Large intestine (tissue), 3 donors: ENCODE data around the gene PRSS33. TPM values are rescaled to one million over a fixed set of nuclear protein-coding genes. Genes with fewer than 3 reads are reported as not detected.

Experiments
- DNase-seq, 2 donors: peaks; one replicate each; pipeline versions ENCODE4 v3.0.0 to v3.0.0-alpha.2; 2013
- H3K27ac ChIP-seq: one replicate; pipeline ENCODE4 v1.5.1; 2013; ENCODE audit warnings: low read length
- H3K27me3 ChIP-seq: 2 replicates; pipeline ENCODE4 v1.6.1; 2013; ENCODE audit warnings: low read length; ENCODE audit not compliant: control insufficient read depth, insufficient read depth
- H3K36me3 ChIP-seq: 2 replicates; pipeline ENCODE4 v1.6.1; 2013; ENCODE audit warnings: low read length; ENCODE audit not compliant: control insufficient read depth, insufficient read depth
- H3K4me1 ChIP-seq: one replicate; pipeline ENCODE4 v1.6.1; 2013; ENCODE audit warnings: low read length; ENCODE audit not compliant: control insufficient read depth, insufficient read depth
- H3K4me3 ChIP-seq: one replicate; pipeline ENCODE4 v1.5.1; 2013; ENCODE audit warnings: low read length
- H3K9me3 ChIP-seq: one replicate; pipeline ENCODE4 v1.6.1; 2013; ENCODE audit warnings: mild to moderate bottlenecking, low read depth, low read length, moderate library complexity; ENCODE audit not compliant: control insufficient read depth
- WGBS: methylation state at CpG from one replicate; pipeline ENCODE4 v1.1.5; 2013; ENCODE audit warnings: low lambda C conversion rate; ENCODE audit not compliant: insufficient coverage; 5-methylcytosine and 5-hydroxymethylcytosine counted together
- polyA plus RNA-seq: library from polyadenylated mRNA; unstranded; fragments of 120-200 nt; gene quantifications from one replicate; pipeline ENCODE4 v1.2.1, GENCODE V29; 2013

Gene PRSS33
- polyA plus RNA-seq, 1 donor = 0.13 TPM

DNA sequence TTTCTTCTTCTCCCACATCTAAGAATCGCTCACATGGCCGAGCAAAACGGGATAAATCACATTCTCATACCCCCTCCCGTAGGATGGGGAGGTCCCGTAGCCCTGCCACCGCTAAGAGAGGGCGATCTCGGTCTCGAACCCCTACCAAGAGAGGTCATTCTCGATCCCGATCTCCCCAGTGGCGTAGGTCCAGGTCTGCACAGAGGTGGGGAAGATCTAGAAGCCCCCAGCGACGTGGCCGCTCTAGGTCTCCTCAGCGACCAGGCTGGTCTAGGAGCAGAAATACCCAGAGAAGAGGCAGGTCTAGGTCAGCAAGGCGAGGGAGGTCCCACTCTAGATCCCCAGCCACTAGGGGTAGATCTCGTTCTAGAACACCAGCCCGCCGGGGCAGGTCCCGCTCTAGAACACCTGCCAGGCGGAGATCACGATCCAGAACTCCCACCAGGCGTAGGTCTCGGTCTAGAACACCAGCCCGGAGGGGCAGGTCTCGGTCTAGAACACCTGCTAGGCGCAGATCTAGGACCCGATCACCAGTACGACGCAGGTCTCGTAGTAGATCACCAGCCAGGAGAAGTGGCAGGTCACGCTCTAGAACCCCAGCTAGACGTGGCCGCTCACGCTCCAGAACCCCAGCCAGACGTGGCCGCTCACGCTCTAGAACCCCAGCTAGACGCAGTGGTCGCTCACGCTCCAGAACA, 25.3 kb downstream of the PRSS33 start:
- H3K36me3 ChIP-seq = peaks cover 100% of the 10 kb centered on the region
- no peaks in the 10 kb centered on the region for H3K4me1 ChIP-seq
- no peak for DNase-seq
- no CpG with 5 or more reads among the region's 42 CpGs for WGBS
- no peaks in the 10 kb centered on the region for H3K27me3 ChIP-seq
- H3K4me3 ChIP-seq = no peak overlapping the region
- H3K27ac ChIP-seq = no peak overlapping the region
- H3K9me3 ChIP-seq = peaks cover 26% of the 10 kb centered on the region

- WGBS = no CpG with 5 or more reads among the region's 10 CpGs
- no peak for DNase-seq
- peaks cover 26% of the 10 kb centered on the region for H3K9me3 ChIP-seq
- H3K36me3 ChIP-seq = peaks cover 100% of the 10 kb centered on the region
- H3K4me3 ChIP-seq = no peak overlapping the region
- no peak overlapping the region for H3K27ac ChIP-seq
- H3K27me3 ChIP-seq = no peaks in the 10 kb centered on the region
- no peaks in the 10 kb centered on the region for H3K4me1 ChIP-seq
Measured at GRCh38 chr16:2761472-2761871, 25.9 kb downstream of the PRSS33 start.

DNA sequence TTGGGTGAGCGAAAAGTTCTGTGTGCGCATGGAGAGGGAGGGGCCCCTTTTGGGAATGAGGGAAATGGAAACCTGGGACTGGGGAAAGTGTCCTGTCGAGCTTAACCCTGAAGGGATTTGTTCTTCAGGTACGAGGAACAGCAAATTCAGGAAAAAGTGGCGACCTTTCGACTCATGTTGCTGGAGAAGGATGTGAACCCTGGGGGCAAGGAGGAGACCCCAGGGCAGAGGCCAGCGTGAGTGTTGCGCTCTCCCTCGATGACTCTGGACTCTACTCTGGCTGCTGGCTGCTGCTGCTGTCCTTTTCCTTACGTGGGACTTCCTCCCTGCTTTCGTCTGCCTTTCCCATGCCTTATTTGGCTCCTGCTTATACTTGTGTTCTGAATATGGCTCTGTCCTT, 30.0 kb downstream of the PRSS33 start:
- Histone ChIP-seq H3K4me1 (peaks cover 10% of the 10 kb centered on the region), H3K9me3 (peaks cover 10% of the 10 kb centered on the region), H3K27me3 (no peaks in the 10 kb centered on the region), H3K27ac (no peak overlapping the region), H3K4me3 (no peak overlapping the region), H3K36me3 (peaks cover 60% of the 10 kb centered on the region)
- no peak for DNase-seq
- WGBS = 100% methylated on average over 1 of the region's 11 CpGs

DNA sequence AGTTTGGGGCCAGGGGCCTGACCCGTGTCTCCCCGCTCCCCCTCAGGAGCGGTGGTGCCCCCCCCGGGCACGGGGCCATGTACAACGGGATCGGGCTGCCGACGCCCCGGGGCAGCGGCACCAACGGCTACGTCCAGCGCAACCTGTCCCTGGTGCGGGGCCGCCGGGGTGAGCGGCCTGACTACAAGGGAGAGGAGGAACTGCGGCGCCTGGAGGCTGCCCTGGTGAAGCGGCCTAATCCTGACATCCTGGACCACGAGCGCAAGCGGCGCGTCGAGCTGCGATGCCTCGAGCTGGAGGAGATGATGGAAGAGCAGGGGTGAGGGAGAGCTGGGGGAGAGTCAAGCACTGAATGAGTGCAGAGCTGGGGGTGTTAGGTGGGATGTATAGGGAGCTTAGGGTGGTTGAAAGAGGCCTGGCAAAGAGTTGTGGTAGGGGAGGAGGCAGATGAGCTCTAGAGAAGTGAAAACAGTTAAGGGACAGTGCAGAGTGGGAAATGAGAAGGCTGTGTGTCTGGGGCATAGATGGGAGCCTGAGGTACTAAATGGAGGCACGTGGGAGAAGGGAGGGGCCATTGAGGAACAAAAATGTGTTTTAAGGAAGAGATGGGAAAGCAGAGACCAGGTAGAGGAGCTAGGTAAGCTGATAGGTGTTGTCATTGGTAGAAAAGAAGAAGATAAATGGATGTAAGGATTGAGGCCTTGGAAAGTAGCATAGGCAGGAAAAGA, 30.9 kb downstream of the PRSS33 start:
- H3K27me3 ChIP-seq = no peaks in the 10 kb centered on the region
- no peak overlapping the region for H3K4me3 ChIP-seq
- DNase-seq = no peak
- H3K4me1 ChIP-seq = peaks cover 16% of the 10 kb centered on the region
- peaks cover 8% of the 10 kb centered on the region for H3K9me3 ChIP-seq
- H3K27ac ChIP-seq = no peak overlapping the region
- 84% methylated on average over 5 of the region's 30 CpGs for WGBS
- peaks cover 52% of the 10 kb centered on the region for H3K36me3 ChIP-seq

- H3K27ac ChIP-seq = no peak overlapping the region
- no peaks in the 10 kb centered on the region for H3K27me3 ChIP-seq
- 52% methylated on average over 3 of the region's 3 CpGs for WGBS
- DNase-seq = no peak
- peaks cover 12% of the 10 kb centered on the region for H3K9me3 ChIP-seq
- H3K4me1 ChIP-seq = peaks cover 18% of the 10 kb centered on the region
- peaks cover 39% of the 10 kb centered on the region for H3K36me3 ChIP-seq
- H3K4me3 ChIP-seq = peak overlapping the region; percentile 74
Measured at GRCh38 chr16:2755158-2755557, 32.2 kb downstream of the PRSS33 start.

- peak overlapping the region; percentile 89 for H3K27ac ChIP-seq
- 7% methylated on average over 6 of the region's 7 CpGs for WGBS
- H3K36me3 ChIP-seq = peaks cover 24% of the 10 kb centered on the region
- peak overlapping the region; percentile 74 for H3K4me3 ChIP-seq
- peaks cover 18% of the 10 kb centered on the region for H3K4me1 ChIP-seq
- H3K27me3 ChIP-seq = no peaks in the 10 kb centered on the region
- H3K9me3 ChIP-seq = peaks cover 12% of the 10 kb centered on the region
- DNase-seq = peak in 1 of 2 donors; percentile 29
Measured at GRCh38 chr16:2753733-2754020, 33.7 kb downstream of the PRSS33 start.

- peak in 1 of 2 donors; percentile 82 for DNase-seq
- peaks cover 18% of the 10 kb centered on the region for H3K4me1 ChIP-seq
- peaks cover 18% of the 10 kb centered on the region for H3K36me3 ChIP-seq
- peaks cover 12% of the 10 kb centered on the region for H3K9me3 ChIP-seq
- 0% methylated on average over 5 of the region's 82 CpGs for WGBS
- H3K27ac ChIP-seq = peak overlapping the region; percentile 89
- H3K4me3 ChIP-seq = peak overlapping the region; percentile 74
- H3K27me3 ChIP-seq = no peaks in the 10 kb centered on the region
Measured at GRCh38 chr16:2752850-2753732, 34.3 kb downstream of the PRSS33 start.

- no peaks in the 10 kb centered on the region for H3K27me3 ChIP-seq
- H3K27ac ChIP-seq = peak within 1 kb of the TSS; percentile 89
- H3K4me3 ChIP-seq = peak within 1 kb of the TSS; percentile 74
- no CpG with 5 or more reads among the region's 99 CpGs for WGBS
- peaks cover 18% of the 10 kb centered on the region for H3K4me1 ChIP-seq
- peak; percentile 96 to 99 for DNase-seq
- H3K9me3 ChIP-seq = peaks cover 12% of the 10 kb centered on the region
- peaks cover 10% of the 10 kb centered on the region for H3K36me3 ChIP-seq
Measured at GRCh38 chr16:2752035-2752849, 35.1 kb downstream of the PRSS33 start, which contains the start of gene SRRM2. Gene SRRM2 (plus strand): TSS chr16:2752638. CDS start chr16:2756365, 3,727 bp downstream.

GRCh38 chr16:2751577-2752034, 35.8 kb downstream of the PRSS33 start:
- Histone ChIP-seq H3K4me1 (peaks cover 18% of the 10 kb centered on the region), H3K4me3 (peak overlapping the region; percentile 74), H3K27ac (peak overlapping the region; percentile 89), H3K9me3 (peaks cover 12% of the 10 kb centered on the region), H3K36me3 (peaks cover 4% of the 10 kb centered on the region), H3K27me3 (no peaks in the 10 kb centered on the region)
- no CpG with 5 or more reads among the region's 23 CpGs for WGBS
- DNase-seq = no peak
